Activated CD8-positive, alpha-beta memory T cell treated with anti-CD3 and anti-CD28 coated beads, Interleukin-2, amount 50 U/mL, for 24 hours (primary cell): ENCODE data around the gene TBX10.
"Not testable (repeated sequence)": the region's sequence is repeated elsewhere in the genome, so short reads cannot be mapped to it uniquely, and the experiment has no call there.

Experiments used
- DNase-seq: peaks from one replicate; pipeline ENCODE4 v3.0.0-alpha.2; 2020; ENCODE audit errors: extremely low read depth

TBX10 gene

DNA sequence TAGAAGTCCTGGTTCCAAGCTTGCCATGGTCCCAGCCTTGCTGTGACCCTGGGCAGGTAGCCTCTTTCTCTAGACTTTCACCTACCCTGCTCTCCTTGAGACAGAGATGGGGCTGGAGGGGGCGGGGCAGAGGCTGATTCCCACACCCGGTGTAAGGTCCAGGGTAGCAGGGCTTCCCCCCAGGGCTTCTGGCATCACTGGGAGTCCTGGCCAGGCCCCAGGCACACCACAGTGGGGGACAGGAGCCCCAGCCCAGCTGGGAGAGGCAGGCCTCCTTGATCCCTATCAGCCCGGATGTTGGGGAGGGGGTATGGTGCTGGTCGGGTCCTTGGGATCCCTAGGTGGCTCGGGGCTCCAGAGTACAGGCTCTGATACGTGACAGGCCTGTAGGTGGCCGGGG is 8.2 kb downstream of the TBX10 start:
- DNase-seq: no peak

DNA sequence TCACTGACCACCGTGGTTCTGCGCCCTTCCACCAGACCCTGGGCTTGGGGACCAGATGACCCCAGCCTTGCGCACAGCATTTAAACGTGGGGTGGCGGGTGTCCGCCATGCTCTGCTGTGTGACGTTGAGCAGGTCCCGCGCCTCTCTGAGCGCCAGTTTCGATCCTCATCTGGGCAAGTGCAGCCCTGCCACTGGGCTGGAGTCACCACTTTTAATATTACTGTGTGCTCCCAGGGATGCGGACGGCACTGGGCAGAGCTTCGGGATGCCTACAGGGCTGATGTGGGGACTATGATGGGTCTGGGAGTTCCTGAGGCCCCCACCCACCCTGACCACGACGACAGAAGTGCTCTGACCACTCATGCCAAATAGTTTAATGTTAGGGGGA is 8.6 kb downstream of the TBX10 start:
- DNase-seq: no peak

- DNase-seq: peak; percentile 89
These were observed 9.2 kb downstream of the TBX10 start for GRCh38 chr11:67630228-67630942.

- peak; percentile 74 for DNase-seq
These were observed 10.0 kb downstream of the TBX10 start, which contains the start of gene NUDT8 for GRCh38 chr11:67629386-67630227. Gene NUDT8 (minus strand): TSS chr11:67629937. CDS start chr11:67629911, 26 bp downstream.

- DNase-seq: no peak
These were observed 10.7 kb downstream of the TBX10 start for GRCh38 chr11:67628710-67629385.

- DNase-seq: no peak
These were observed 11.5 kb downstream of the TBX10 start for GRCh38 chr11:67627812-67628624.

DNA sequence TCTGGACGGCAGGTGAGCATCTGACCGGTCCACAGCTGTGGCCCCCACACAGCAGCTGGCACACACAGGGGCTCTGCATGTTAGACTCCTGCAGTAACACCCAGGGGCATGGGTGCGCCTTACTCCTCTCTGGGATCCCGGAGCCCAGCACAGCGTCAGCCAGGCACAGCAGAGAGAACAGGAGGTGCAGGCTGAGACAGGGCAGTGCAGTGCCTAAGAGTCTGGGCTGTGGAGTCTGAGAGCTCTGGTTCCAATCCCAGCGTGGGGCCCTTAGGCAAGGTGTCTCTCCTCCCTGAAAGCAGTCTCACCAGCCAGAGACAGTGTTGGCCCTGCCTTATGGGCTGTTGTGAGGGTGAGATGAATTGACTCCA is 12.1 kb downstream of the TBX10 start:
- no peak for DNase-seq

- DNase-seq: no peak
These were observed 12.6 kb downstream of the TBX10 start for GRCh38 chr11:67626970-67627369.

- DNase-seq: not testable (repeated sequence)
These were observed 13.3 kb downstream of the TBX10 start for GRCh38 chr11:67626131-67626833.

- DNase-seq: not testable (repeated sequence)
These were observed 15.8 kb downstream of the TBX10 start for GRCh38 chr11:67623795-67624194.

DNA sequence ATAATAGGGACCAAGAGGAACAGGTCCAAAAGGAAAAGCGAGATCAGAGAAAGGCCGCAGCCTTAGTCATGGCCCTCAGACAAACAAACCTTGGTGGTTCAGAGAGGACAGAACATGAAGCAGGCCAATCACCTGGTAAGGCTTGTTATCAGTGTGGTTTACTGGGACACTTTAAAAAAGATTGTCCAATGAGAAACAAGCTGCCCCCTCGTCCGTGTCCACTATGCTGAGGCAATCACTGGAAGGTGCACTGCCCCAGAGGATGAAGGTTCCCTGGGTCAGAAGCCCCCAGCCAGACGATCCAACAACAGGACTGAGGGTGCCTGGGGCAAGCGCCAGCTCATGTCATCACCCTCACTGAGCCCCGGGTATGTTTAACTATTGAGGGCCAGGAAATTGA is 16.7 kb downstream of the TBX10 start:
- DNase-seq: not testable (repeated sequence)

- DNase-seq: not testable (repeated sequence)
These were observed 17.6 kb downstream of the TBX10 start for GRCh38 chr11:67621928-67622327.

DNA sequence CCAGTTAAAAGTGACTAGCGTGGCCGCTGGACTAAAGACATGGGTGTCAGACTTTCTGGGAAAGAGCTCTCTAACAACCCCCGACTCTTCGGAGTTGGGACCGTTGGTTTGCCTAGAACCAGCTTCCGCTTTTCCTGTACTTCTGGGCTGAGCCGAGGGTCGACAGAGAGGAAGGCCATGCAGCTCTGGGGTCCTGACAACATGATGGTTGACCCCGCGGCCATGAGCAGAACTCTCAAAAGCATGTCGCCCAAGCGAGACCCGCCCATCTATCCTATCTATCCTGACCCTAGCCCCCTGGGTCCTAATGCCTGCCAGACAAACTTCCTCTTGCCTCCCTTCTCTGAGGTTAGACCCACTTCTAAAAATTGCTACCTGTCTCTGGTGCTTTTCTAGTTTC is 18.9 kb downstream of the TBX10 start:
- not testable (repeated sequence) for DNase-seq

- DNase-seq: not testable (repeated sequence)
These were observed 19.6 kb downstream of the TBX10 start for GRCh38 chr11:67619683-67620618.

GRCh38 chr11:67618901-67619659 is 20.5 kb downstream of the TBX10 start:
- not testable (repeated sequence) for DNase-seq

- no peak for DNase-seq
These were observed 22.2 kb downstream of the TBX10 start for GRCh38 chr11:67617243-67617953.

DNA sequence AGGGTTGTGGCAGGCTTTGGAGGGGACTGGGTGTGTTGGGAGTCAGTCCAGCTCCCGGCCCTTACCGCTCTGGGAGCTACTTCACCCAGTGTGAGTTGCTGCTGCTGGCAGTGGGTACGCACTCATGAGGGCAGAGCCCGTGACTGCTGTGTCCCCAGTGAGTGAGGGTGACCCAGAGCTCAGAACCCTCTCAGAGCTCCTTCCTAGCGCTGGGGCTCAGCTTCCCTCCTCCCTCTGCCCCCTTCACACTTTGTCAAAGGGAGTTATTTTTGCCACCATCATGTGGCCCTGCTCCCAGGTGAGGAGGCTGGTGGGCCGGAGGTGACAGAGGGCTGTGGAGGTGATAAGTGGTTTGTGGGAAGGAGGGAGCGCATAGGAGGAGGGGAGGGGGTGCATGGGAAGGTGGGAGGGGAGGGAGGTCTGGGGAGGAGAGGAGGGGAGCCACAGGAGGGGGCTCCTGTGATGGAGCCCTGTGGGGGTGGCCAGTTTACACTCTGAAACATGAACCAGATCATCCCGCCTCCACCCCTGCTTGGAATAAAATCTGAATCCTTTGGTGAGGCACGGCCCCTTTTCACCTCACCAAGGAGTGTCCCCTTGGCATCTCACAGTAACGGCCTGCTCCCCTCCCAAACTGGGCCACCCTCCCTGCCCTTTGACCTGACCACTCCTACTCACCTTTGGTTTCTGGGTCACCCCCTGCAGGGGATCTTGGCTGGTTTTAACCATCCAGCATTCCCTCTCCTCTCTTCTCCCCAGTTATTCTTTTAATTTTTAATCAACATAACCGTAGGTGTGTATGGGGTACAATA is 22.9 kb downstream of the TBX10 start:
- no peak for DNase-seq
